Mucosa of rectum (tissue), 2 donors: ENCODE results near the gene SPOP.

Source experiments
- H3K27ac ChIP-seq, 2 donors: one replicate each; pipeline ENCODE4 v1.7.0; 2013; ENCODE audit warnings: inconsistent platforms in 2 of 2, low read depth in 2 of 2, low read length in 2 of 2
- H3K27me3 ChIP-seq, 2 donors: one replicate each; pipeline ENCODE4 v1.7.0; 2013; ENCODE audit warnings: low read length in 2 of 2; ENCODE audit not compliant: control insufficient read depth in 2 of 2, insufficient read depth in 2 of 2
- H3K36me3 ChIP-seq, 2 donors: one replicate each; pipeline ENCODE4 v1.7.0; 2013; ENCODE audit warnings: low read length in 2 of 2; ENCODE audit not compliant: control insufficient read depth in 2 of 2, insufficient read depth in 2 of 2
- H3K4me1 ChIP-seq, 2 donors: one replicate each; pipeline ENCODE4 v1.7.0; 2013; ENCODE audit warnings: low read length in 2 of 2, mild to moderate bottlenecking in 1 of 2; ENCODE audit not compliant: control insufficient read depth in 2 of 2, insufficient read depth in 2 of 2
- H3K4me3 ChIP-seq, 2 donors: one replicate each; pipeline ENCODE4 v1.7.0; 2013; ENCODE audit warnings: low read length in 2 of 2
- H3K9ac ChIP-seq, 2 donors: one replicate each; pipeline ENCODE4 v1.7.0; 2013; ENCODE audit warnings: low read length in 2 of 2, low read depth in 1 of 2, mild to moderate bottlenecking in 1 of 2
- H3K9me3 ChIP-seq, 2 donors: one replicate each; pipeline ENCODE4 v1.7.0; 2013; ENCODE audit warnings: low read length in 2 of 2; ENCODE audit not compliant: control insufficient read depth in 2 of 2
- donor health status: healthy.
- donor health status: Normal muscosa, but diverticular disease.

SPOP gene

DNA sequence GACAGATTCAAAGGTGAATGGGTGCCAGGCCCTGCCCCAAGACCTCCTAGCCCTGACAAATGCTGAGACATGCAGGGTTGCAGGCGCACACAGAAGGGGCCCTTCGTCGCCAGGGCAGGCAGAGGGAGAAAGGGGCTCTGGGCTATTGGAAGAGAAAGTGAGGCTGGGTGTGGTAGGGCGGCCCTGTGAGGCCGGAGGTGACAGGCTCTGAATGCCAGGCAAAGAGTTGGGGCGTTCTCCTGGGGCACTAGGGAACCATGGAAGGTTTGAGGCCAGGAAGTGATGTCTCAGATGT, 128.6 kb downstream of the SPOP start:
- H3K36me3 ChIP-seq, result no peaks in the 10 kb centered on the region
- H3K27me3 ChIP-seq, result no peaks in the 10 kb centered on the region
- no peak overlapping the region for H3K4me3 ChIP-seq
- no peak overlapping the region for H3K27ac ChIP-seq
- no peak overlapping the region for H3K9ac ChIP-seq
- H3K9me3 ChIP-seq, result no peaks in the 10 kb centered on the region
- peaks cover 0 to 3% of the 10 kb centered on the region in 2 donors for H3K4me1 ChIP-seq
